DND-41 (cell line): Measurements from ENCODE around the gene SRCAP.

ENCODE experiments used
- ATAC-seq: fragments of 200-7000 bp; cut with Tn5 transposase; 3 replicates; pipeline ENCODE4 v1.9.1; 2021; ENCODE audit warnings: low read depth; ENCODE audit not compliant: insufficient read depth
- DNase-seq: peaks from one replicate; pipeline ENCODE4 v3.0.0-alpha.2; 2020
- H2AFZ ChIP-seq: 2 replicates; pipeline ENCODE4 v1.6.0; 2012; ENCODE audit warnings: low read depth, low read length
- H3K27ac ChIP-seq: 2 replicates; pipeline ENCODE4 v1.5.1; 2012; ENCODE audit warnings: low read length, inconsistent platforms
- H3K27me3 ChIP-seq: fragments of 200-600 bp; sonication (generic); 2 replicates; pipeline ENCODE4 v1.6.0; 2012; ENCODE audit warnings: low read length, mild to moderate bottlenecking, inconsistent platforms; ENCODE audit not compliant: insufficient read depth, poor library complexity
- H3K36me3 ChIP-seq: 2 replicates; pipeline ENCODE4 v1.5.1; 2012; ENCODE audit warnings: low read length, inconsistent platforms; ENCODE audit not compliant: insufficient read depth
- H3K4me1 ChIP-seq: 2 replicates; pipeline ENCODE4 v1.5.1; 2012; ENCODE audit warnings: mild to moderate bottlenecking, low read length; ENCODE audit not compliant: insufficient read depth
- H3K4me2 ChIP-seq: 2 replicates; pipeline ENCODE4 v1.6.0; 2012; ENCODE audit warnings: mild to moderate bottlenecking, moderate library complexity, low read length, inconsistent platforms; ENCODE audit not compliant: insufficient read depth
- H3K4me3 ChIP-seq, 2 experiments: fragments of 200-600 bp in 1 of 2; shearing (Covaris generic) in 1 of 2; 2 replicates each; pipeline ENCODE4 v1.5.1; 2012 to 2016; ENCODE audit warnings: inconsistent platforms in 2 of 2, low read length in 2 of 2, mild to moderate bottlenecking in 2 of 2, low read depth in 1 of 2, moderate library complexity in 1 of 2
- H3K79me2 ChIP-seq: 2 replicates; pipeline ENCODE4 v1.6.0; 2012; ENCODE audit warnings: low read length, inconsistent platforms; ENCODE audit not compliant: insufficient read depth
- H3K9ac ChIP-seq: 2 replicates; pipeline ENCODE4 v1.6.0; 2012; ENCODE audit warnings: low read depth, mild to moderate bottlenecking, inconsistent platforms, low read length, moderate library complexity
- H3K9me3 ChIP-seq: 2 replicates; pipeline ENCODE4 v1.5.1; 2012; ENCODE audit warnings: low read length, moderate library complexity, mild to moderate bottlenecking, inconsistent platforms; ENCODE audit not compliant: insufficient read depth, severe bottlenecking
- H4K20me1 ChIP-seq: 2 replicates; pipeline ENCODE4 v1.6.0; 2012; ENCODE audit warnings: low read length; ENCODE audit not compliant: insufficient read depth
- CTCF ChIP-seq: IDR thresholded peaks from 2 replicates; pipeline ENCODE4 v1.5.1; 2012; ENCODE audit warnings: borderline replicate concordance, low read length, moderate library complexity, mild to moderate bottlenecking; ENCODE audit not compliant: poor library complexity, severe bottlenecking; ENCODE audit errors: extremely low read depth
- EZH2 ChIP-seq: IDR thresholded peaks from 3 replicates; pipeline ENCODE4 v1.6.1; 2012; ENCODE audit warnings: borderline replicate concordance, low read depth, mild to moderate bottlenecking, moderate library complexity, low read length, inconsistent platforms; ENCODE audit not compliant: severe bottlenecking

SRCAP gene

GRCh38 chr16:30782486-30783279, 83.7 kb downstream of the SRCAP start:
- H3K27ac ChIP-seq, result no peak overlapping the region
- no peak for ATAC-seq

GRCh38 chr16:30783280-30784109, 84.5 kb downstream of the SRCAP start:
- Histone ChIP-seq H3K4me1 (peaks cover 24% of the 10 kb centered on the region), H3K4me3 (no peak overlapping the region), H2AFZ (no peak overlapping the region), H3K79me2 (peaks cover 5% of the 10 kb centered on the region), H3K4me2 (no peak overlapping the region), H3K9ac (no peak overlapping the region), H3K27me3 (peaks cover 5% of the 10 kb centered on the region), H3K36me3 (peaks cover 22% of the 10 kb centered on the region), H3K9me3 (no peaks in the 10 kb centered on the region), H4K20me1 (no peaks in the 10 kb centered on the region; the same call in 1 of the 2 replicates), H3K27ac (no peak overlapping the region)
- no peak for TF ChIP-seq EZH2
- no peak for TF ChIP-seq CTCF
- no peak for ATAC-seq
- no peak for DNase-seq

More at GRCh38 chr16:30782486-30783279, 83.7 kb downstream of the SRCAP start:
- Histone ChIP-seq H3K9ac (no peak overlapping the region), H3K36me3 (peaks cover 22% of the 10 kb centered on the region), H3K4me1 (peaks cover 21% of the 10 kb centered on the region), H2AFZ (no peak overlapping the region), H4K20me1 (no peaks in the 10 kb centered on the region; the same call in 1 of the 2 replicates), H3K4me2 (no peak overlapping the region), H3K27me3 (peaks cover 4% of the 10 kb centered on the region), H3K4me3 (no peak overlapping the region), H3K9me3 (no peaks in the 10 kb centered on the region), H3K79me2 (peaks cover 5% of the 10 kb centered on the region)
- TF ChIP-seq CTCF (no peak), EZH2 (no peak)
- DNase-seq, result no peak

GRCh38 chr16:30784215-30784614, 85.2 kb downstream of the SRCAP start:
- Histone ChIP-seq H3K36me3 (peaks cover 22% of the 10 kb centered on the region), H3K4me2 (no peak overlapping the region), H3K9me3 (no peaks in the 10 kb centered on the region), H3K4me1 (peaks cover 24% of the 10 kb centered on the region), H3K27me3 (peaks cover 5% of the 10 kb centered on the region), H2AFZ (no peak overlapping the region), H3K4me3 (no peak overlapping the region), H4K20me1 (no peaks in the 10 kb centered on the region; the same call in 1 of the 2 replicates), H3K27ac (no peak overlapping the region), H3K79me2 (peaks cover 5% of the 10 kb centered on the region), H3K9ac (no peak overlapping the region)
- TF ChIP-seq CTCF (no peak), EZH2 (no peak)
- no peak for DNase-seq
- ATAC-seq, result no peak
